Measurements from ENCODE around the gene ZSCAN30.
A peak's percentile ranks its signal among the peaks of the same experiment; 100 is the strongest.

Gene ZSCAN30

GRCh38 chr18:35290094-35290735 is at the start of gene ZSCAN30:
Gene ZSCAN30, minus strand, starts transcription at chr18:35290229. Its CDS starts 25,877 bp downstream, at chr18:35264352.
- DNase-seq (ENCODE audit: low spot score) = peak; percentile 99

GRCh38 chr18:35337286-35337685 is 47.3 kb upstream of the ZSCAN30 start:
- DNase-seq (ENCODE audit: low spot score) = no peak

GRCh38 chr18:35335866-35336265 is 45.8 kb upstream of the ZSCAN30 start:
- no peak for DNase-seq (ENCODE audit: low spot score)

- no peak for DNase-seq (ENCODE audit: low spot score)
Measured at GRCh38 chr18:35334821-35335220, 44.8 kb upstream of the ZSCAN30 start.

GRCh38 chr18:35334212-35334611 is 44.2 kb upstream of the ZSCAN30 start:
- DNase-seq (ENCODE audit: low spot score) = no peak

- DNase-seq (ENCODE audit: low spot score) = no peak
Measured at GRCh38 chr18:35331367-35332087, 41.5 kb upstream of the ZSCAN30 start.

GRCh38 chr18:35328868-35329267 is 38.8 kb upstream of the ZSCAN30 start:
- no peak for DNase-seq (ENCODE audit: low spot score)

- DNase-seq (ENCODE audit: low spot score) = no peak
Measured at GRCh38 chr18:35326695-35327387, 36.8 kb upstream of the ZSCAN30 start.

GRCh38 chr18:35324926-35325655 is 35.1 kb upstream of the ZSCAN30 start:
- DNase-seq (ENCODE audit: low spot score) = no peak

GRCh38 chr18:35322486-35323458 is 32.7 kb upstream of the ZSCAN30 start:
- DNase-seq (ENCODE audit: low spot score) = no peak

- DNase-seq (ENCODE audit: low spot score) = no peak
Measured at GRCh38 chr18:35311496-35311895, 21.5 kb upstream of the ZSCAN30 start.

GRCh38 chr18:35306588-35307250 is 16.7 kb upstream of the ZSCAN30 start:
- DNase-seq (ENCODE audit: low spot score) = no peak

GRCh38 chr18:35303610-35304009 is 13.6 kb upstream of the ZSCAN30 start:
- no peak for DNase-seq (ENCODE audit: low spot score)

GRCh38 chr18:35296060-35296459 is 6.0 kb upstream of the ZSCAN30 start:
- no peak for DNase-seq (ENCODE audit: low spot score)

GRCh38 chr18:35291166-35291565 is 1.1 kb upstream of the ZSCAN30 start:
- DNase-seq (ENCODE audit: low spot score) = no peak

GRCh38 chr18:35289727-35290093 is 319 bp downstream of the ZSCAN30 start:
- DNase-seq (ENCODE audit: low spot score) = peak; percentile 59

- peak; percentile 44 for DNase-seq (ENCODE audit: low spot score)
Measured at GRCh38 chr18:35289293-35289692, 736 bp downstream of the ZSCAN30 start.

GRCh38 chr18:35284841-35285240 is 5.2 kb downstream of the ZSCAN30 start:
- no peak for DNase-seq (ENCODE audit: low spot score)

GRCh38 chr18:35283923-35284794 is 5.9 kb downstream of the ZSCAN30 start:
- no peak for DNase-seq (ENCODE audit: low spot score)

GRCh38 chr18:35282353-35282752 is 7.7 kb downstream of the ZSCAN30 start:
- no peak for DNase-seq (ENCODE audit: low spot score)
